Astrocyte of the cerebellum (primary cell): Measurements from ENCODE around the gene POLR2I.
A peak's percentile ranks its signal among the peaks of the same experiment; 100 is the strongest.

Experiments
- DNase-seq: peaks from one replicate; pipeline ENCODE4 v3.0.0-alpha.2; 2011; ENCODE audit warnings: low read depth
- H3K4me3 ChIP-seq: 2 replicates; pipeline ENCODE4 v1.5.1; 2011; ENCODE audit warnings: mild to moderate bottlenecking, low read depth, low read length, moderate library complexity
- in situ Hi-C: cut with HindIII; loops from 2 replicates; pipeline ENCODE4 v1.10.0; 2017; ENCODE audit warnings: low sequenced_read_pairs
- TF ChIP-seq, protein P1 (sequence below): IDR thresholded peaks from 2 replicates; pipeline ENCODE4 v1.5.1; 2012; ENCODE audit warnings: low read length, low read depth, moderate library complexity, mild to moderate bottlenecking; ENCODE audit errors: missing control alignments

The POLR2I gene

DNA sequence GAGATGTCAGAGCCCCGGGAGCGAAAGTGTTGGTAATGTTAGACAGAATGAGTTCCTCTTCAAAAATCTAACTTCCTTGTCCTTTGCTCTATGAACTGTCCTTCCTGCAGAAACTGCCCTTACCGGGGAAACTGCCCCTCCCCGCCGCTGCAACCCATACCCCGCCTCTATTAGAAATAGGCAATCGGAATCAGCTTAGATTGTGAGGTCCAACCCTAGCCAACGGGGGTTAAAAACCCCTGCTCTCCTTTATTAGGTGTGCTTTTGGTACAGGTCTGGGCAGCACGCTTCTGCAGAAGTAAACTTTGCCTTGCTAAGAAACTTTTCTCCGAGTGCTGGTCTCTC, 13.7 kb upstream of the POLR2I start:
- TF ChIP-seq, protein P1, sequence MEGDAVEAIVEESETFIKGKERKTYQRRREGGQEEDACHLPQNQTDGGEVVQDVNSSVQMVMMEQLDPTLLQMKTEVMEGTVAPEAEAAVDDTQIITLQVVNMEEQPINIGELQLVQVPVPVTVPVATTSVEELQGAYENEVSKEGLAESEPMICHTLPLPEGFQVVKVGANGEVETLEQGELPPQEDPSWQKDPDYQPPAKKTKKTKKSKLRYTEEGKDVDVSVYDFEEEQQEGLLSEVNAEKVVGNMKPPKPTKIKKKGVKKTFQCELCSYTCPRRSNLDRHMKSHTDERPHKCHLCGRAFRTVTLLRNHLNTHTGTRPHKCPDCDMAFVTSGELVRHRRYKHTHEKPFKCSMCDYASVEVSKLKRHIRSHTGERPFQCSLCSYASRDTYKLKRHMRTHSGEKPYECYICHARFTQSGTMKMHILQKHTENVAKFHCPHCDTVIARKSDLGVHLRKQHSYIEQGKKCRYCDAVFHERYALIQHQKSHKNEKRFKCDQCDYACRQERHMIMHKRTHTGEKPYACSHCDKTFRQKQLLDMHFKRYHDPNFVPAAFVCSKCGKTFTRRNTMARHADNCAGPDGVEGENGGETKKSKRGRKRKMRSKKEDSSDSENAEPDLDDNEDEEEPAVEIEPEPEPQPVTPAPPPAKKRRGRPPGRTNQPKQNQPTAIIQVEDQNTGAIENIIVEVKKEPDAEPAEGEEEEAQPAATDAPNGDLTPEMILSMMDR, result no peak
- no peak for DNase-seq
- H3K4me3 ChIP-seq, result peak overlapping the region; percentile 42
- in situ Hi-C loops, result no loop called here

DNA sequence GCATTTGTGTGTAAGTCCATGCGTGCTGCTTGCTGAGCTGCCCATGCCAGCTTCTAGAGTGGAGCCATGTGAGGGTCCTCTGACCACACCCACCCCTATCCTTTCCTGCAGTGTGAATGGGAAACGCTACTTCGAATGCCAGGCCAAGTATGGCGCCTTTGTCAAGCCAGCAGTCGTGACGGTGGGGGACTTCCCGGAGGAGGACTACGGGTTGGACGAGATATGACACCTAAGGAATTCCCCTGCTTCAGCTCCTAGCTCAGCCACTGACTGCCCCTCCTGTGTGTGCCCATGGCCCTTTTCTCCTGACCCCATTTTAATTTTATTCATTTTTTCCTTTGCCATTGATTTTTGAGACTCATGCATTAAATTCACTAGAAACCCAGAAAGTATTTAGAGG, 10.9 kb upstream of the POLR2I start:
- H3K4me3 ChIP-seq, result no peak overlapping the region
- in situ Hi-C loops, result no loop called here
- no peak for DNase-seq
- TF ChIP-seq, protein P1, result no peak

DNA sequence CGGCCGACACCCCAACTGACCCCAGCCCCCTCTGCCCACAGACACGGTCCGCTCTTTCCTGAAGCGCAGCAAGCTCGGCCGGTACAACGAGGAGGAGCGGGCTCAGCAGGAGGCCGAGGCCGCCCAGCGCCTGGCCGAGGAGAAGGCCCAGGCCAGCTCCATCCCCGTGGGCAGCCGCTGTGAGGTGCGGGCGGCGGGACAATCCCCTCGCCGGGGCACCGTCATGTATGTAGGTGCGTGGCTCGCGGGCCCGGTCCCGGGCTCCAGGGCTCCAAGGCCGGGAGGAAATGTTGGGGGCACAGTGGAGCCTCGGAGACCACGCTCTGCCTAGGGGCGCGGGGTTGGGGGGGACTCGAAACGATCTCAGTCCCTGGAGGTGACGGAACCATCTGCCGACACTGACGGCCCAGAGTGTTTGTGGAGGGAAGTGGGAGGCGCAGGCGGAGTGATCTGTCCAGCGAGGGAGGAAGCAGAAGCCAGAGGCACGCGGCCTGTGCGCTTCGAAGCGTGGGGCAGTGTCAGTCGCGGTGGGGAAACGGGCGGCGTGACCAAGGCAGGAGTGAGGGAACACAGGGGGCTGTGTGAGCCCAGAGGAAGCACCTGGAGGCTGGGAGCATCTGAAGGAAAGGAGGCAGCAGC, 6.9 kb upstream of the POLR2I start:
- in situ Hi-C loops, result no loop called here
- TF ChIP-seq, protein P1, result no peak
- no peak overlapping the region for H3K4me3 ChIP-seq
- no peak for DNase-seq

DNA sequence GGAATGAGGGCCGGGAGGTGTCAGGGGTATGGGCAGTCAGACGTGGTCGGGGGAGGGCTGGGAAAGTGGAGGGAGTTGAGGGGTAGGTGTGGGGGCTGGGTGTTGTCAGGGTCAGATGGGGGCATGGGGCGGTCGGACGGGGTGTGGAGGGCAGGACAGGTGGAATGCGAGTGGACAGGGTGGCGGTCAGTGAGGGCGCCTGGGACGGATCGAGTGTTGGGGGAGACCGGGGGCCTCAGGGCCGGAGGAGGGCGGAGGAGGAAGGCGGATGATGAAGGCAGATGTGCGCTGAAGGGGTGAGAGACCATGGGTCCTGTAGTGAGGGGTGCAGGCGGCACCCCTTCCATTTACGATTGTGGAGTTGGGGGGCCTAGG, 6.3 kb upstream of the POLR2I start:
- TF ChIP-seq, protein P1, result no peak
- in situ Hi-C loops, result no loop called here
- no peak overlapping the region for H3K4me3 ChIP-seq
- no peak for DNase-seq

DNA sequence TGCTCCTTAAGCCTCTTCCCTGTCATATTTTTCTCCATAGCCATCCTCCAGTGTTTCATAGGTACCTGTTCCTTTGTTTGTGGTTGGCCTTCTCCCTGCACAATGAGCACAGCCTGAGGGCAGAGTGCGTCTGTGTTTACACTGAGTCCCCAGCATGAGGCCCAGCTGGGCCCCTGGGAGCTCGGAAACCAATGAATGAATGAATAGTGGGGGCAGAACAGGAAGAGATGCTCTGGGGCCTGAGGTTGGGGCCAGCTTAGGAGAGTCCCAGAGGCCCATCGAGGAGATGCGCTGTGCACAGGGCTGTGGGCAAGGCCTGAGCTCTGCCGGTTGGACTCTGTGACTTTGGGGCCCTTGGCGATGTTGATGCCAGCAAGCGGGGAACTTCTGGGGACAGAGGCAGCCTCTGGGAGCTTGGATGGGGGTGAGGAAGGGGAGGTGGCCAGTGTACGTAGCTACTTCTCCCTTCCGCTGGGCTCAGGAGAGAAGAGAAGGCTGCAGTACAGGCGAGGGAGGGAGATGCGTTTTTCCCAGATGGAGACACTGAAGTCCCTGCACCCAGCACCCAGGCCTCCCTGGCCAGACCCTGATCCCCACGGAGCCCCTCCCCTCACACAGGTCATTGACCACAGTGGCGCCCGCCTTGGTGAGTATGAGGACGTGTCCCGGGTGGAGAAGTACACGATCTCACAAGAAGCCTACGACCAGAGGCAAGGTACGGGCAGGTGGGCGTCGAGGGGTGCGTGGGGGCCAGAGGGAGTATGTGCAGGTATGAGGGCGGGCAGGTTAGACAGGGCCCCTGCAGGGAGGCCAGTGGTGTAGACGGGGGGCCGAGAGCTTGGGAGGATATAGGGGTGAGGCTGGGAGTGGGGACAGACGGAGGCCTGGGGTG, 5.7 kb upstream of the POLR2I start:
- TF ChIP-seq, protein P1, result no peak
- no peak for DNase-seq
- in situ Hi-C loops, result no loop called here
- no peak overlapping the region for H3K4me3 ChIP-seq

DNA sequence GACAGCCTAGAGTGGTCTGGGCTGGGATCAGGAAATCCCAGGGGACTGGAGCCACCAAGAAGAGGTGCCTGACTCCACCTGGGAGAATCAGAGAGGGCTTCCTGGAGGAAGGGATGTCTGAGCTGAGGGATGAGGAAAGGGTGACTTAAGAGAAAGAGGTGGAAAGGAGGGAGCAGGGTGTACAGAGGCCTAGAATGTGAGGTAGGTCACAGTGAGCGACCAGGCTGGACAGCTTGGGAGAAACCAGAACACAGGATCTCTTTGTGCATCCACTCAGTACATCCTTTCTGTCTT, 1.6 kb upstream of the POLR2I start:
- in situ Hi-C loops, result no loop called here
- H3K4me3 ChIP-seq, result peak overlapping the region; percentile 96
- DNase-seq, result no peak
- TF ChIP-seq, protein P1, result no peak
